Fibroblast of peridontal ligament (primary cell): ENCODE data around the gene JADE2.
"Not testable (repeated sequence)": the region's sequence is repeated elsewhere in the genome, so short reads cannot be mapped to it uniquely, and the experiment has no call there.

Source experiments
- DNase-seq: peaks from one replicate; pipeline ENCODE4 v3.0.0-alpha.2; 2010; ENCODE audit errors: extremely low read depth

The JADE2 gene

DNA sequence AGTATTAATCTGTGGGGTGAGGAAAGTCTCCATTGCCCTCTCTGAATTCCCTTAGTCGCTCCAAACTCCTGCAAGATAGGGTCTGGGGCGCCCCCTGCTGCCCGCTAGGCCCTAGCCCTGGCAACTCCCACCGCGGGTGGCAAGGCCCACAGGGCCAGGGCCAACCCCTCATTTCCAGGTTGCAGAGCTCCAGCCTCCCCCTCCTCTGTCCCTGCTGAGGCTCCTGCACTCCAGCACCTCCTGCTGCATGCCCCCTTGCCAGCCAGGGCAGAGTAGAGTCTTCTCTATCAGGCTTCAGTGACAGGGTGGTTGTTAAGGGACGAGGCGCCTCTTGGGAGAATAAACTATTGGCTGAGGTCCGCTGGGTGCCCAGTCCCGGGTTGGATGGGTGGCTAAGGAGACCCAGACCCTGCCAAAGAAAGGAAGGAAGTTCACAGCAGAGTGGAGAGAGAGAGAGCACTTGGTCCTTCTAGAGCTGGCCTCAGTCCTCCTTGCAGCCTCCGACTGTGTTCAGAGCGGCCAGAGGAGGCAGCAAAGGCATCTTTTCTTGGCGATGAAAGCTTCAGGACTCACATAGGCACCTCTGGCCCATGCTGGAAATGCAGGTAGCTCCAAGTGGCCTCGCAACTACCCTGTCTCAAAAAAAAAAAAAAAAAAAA, 61.5 kb downstream of the JADE2 start:
- peak; percentile 68 for DNase-seq

DNA sequence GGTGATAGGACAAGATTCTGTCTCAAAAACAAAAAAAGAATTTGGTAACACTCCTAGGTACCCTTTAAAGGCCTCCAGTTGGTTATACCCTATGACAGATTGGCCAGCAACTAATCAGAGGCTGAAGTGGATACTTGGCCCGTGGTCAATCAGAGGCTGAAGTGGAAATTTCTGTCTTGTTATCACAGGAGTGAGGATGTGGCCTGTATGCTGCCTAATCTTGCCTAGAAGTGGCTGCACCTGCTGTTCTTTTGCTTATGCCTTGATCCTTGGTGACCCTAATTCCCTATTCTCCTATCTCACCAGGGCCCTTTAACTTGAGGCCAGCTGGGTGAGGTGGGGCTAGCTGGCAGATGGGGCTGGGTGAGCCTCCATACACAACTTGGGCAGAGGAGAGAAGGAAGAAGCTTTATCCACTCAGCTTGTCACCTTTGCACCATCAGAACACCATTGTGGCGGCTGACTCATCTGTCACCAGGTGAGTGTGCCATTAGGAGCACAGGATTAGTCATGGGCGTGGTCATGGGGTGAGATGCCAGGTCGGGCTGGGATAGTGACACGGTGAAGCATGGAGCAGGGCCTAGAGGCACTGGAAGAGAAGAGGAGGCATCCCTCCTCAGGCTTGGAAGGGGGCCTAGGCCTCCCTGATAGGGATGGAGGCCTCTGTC, 65.7 kb downstream of the JADE2 start:
- no peak for DNase-seq

DNA sequence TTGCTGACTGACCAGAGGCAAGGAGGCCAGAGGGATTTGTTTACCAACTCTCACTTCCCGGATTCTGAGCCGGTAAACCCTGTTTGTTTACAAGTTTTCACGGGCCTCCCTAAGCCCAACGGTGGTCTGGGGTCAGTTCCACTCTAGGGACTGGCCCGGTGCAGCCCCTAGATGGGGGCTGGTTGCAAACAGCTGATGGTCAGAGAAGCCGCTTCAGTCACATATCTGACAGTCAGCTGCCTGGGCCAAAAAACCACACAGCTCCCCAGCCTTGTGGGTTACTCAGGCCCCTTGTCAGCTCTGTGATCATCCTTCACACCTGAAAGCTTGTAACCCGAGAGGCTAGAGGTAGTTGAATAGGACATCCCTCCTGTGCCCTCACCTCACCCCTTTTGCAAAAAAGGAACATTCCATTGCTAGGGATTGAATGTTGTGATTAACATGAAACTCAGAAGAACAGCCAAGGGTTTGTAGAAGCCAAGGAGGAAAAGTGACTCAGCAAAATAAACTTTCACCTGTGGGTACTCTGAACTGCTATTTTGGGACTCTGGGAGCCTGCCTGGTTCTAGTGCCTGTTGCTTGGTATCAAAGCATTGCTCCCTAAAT, 66.8 kb downstream of the JADE2 start:
- DNase-seq, result no peak

DNA sequence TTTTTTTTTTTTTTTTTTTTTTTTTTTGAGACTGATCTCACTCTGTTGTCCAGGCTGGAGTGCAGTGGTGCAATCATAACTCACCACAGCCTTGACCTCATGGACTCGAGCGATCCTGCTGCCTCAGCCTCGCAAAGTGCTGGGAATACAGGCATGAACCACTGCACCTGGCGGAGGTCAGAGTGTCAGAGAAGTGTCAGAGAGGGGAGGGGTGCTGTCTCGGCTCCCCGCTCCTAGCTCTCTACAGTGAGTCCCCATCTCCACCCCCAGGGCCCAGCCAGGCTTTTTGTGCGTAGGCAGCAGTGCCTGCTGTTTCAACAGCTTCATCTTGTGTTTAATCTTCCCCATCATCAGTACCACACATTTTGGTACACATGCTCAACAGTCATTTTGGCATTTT, 68.9 kb downstream of the JADE2 start:
- no peak for DNase-seq

DNA sequence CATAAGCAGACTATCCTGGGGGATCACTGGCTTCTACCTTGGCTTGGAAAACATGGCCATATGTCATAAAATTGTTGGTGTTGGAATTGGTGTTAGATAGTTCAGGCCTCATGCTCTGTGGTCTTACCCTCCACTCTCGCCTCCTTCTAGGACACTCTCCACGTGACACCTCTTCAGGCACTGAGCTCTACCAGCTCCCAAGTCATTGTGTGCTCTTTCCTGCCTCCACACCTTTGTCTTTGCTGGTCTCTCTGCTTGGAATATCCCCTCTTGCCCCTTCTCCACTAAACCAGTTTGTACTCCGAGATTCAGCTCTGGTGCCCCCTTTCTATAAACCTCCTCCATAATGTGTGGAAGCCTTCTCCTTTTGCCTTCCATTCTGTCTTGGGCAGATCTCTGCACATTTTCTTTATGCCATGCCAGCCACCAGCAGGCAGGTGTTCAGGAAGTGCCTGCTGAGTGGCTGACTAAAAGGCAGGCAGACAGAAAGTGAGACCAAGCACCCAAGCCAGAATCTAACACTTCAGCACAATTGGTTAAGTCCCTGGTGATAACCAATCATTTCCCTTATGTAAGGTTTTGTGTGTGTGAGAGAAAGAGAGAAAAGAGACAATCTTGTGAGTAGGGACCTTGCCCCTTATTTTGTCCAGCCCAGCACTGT, 69.5 kb downstream of the JADE2 start:
- no peak for DNase-seq

DNA sequence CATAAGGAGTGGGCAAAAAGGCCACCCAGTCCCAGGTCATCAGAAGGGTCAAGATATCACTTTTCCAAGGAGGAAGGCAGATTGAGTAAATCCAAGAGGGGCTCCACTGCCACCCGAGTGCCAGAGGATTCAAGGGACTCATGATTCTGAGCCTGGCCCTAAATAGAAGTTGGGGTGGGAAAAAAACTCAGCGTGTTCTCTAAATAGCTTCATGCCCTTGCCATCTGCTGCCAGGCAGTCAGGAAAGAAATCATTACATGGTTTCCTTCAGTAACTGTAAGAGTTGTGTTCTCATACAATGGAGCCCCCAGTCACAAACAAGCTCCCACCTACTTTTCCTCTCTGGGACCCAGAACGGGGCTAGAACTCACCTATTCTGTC, 70.0 kb downstream of the JADE2 start:
- no peak for DNase-seq

DNA sequence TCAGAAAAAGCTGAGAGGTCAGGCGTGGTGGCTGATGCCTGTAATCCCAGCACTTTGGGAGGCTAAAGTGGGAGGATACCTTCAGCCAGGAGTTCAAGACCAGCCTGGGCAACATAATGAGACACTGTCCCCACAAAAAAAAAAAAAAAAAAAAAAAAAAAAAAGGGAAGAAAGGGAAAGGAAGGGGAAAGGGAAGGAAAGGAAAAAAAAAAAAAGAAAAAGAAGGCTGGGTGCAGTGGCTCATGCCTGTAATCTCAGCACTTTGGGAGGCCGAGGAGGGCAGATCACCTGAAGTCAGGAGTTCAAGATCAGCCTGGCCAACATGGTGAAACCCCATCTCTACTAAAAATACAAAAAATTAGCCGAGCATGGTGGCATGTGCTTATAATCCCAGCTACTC, 74.3 kb downstream of the JADE2 start:
- DNase-seq, result not testable (repeated sequence)

DNA sequence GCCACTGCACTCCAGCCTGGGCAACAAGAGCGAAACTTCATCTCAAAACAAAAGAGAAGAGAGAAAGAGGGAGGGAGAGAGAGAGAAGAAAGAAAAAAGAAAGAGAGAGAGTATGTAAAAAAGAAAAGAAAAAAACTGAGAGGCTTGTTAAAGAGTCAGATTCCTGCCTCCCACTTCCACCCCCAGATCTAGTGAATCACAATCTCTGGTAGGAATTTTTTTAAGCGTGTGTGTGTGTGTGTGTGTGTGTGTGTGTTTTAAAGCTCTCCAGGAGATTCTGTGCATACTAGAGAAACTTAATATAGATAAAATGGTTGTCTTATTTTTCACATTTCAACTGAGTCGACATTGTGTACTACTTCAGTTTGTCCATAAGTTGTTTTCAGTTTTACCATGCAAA, 75.1 kb downstream of the JADE2 start:
- peak; percentile 69 for DNase-seq

DNA sequence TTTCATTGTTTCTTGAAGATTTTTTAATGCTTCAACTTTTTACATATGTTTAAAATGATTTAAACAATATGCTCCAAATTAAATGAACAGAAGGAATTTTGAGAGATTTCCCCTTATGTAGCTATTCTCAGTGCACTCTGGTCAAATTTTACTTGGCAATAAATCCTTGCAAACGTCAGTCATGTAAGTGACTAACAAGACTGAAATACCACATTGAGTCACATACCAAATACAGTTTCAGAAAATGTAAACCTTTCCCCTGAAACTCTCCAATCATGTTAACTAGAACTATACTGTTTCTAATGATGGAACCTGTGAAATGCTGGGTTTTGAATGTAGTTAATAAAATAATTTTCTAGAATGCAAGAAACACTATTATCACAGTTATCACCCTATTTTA, 77.6 kb downstream of the JADE2 start:
- DNase-seq, result peak; percentile 90

DNA sequence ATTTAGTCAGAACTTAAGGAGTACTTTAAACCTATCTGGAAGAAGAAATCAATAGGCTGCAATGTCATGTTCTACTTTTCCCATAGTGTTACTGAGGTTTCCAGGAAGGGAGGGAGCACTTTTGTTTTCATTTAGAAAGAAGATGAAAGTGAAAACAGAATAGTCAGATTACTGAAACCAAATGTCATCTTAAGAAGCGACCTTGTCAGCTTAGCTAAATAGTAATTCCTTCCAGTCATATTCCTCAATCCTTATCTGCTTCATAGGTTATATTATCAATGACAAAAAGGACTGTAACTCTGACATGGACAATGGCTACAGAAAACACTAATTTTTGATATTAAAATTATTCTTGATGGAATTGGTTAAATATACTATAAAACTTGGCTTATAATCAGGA, 79.4 kb downstream of the JADE2 start:
- DNase-seq, result no peak

DNA sequence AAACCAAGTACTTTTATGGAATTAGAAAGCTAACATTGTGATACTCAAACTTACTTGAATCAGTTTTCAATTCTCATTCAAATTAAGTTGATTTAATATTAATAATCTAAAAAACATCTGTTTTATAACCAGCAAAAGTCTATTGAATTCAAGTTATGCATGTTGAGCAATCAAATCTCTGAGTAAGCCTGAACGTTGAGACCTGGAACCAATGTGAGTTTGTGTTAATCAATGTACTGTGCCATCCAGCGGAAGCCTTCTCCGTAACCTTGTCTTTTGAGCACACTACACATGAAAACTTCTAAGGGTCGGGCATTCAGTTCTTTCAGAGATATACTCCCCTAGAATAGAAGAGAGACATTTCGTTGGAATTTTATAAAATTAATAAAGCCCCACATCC, 81.3 kb downstream of the JADE2 start:
- DNase-seq, result no peak

DNA sequence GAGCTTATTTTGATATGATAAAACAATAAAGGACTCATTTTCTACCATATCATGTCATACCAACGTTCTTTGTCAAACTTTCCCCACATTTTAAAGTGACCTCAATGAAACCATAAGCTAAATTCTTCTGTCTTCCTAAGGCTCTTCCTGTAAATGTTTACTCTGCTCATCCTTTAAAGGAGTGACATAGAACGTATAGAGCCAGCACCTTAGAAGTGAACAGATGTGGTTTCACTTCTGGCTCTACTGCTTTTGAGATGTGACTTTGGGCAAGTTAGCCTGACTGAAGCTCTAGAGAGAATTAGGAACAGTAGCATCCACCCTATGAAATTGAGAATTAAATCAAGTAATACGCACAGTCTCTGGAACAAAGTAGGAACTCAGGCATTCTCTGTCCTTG, 83.1 kb downstream of the JADE2 start:
- DNase-seq, result no peak

DNA sequence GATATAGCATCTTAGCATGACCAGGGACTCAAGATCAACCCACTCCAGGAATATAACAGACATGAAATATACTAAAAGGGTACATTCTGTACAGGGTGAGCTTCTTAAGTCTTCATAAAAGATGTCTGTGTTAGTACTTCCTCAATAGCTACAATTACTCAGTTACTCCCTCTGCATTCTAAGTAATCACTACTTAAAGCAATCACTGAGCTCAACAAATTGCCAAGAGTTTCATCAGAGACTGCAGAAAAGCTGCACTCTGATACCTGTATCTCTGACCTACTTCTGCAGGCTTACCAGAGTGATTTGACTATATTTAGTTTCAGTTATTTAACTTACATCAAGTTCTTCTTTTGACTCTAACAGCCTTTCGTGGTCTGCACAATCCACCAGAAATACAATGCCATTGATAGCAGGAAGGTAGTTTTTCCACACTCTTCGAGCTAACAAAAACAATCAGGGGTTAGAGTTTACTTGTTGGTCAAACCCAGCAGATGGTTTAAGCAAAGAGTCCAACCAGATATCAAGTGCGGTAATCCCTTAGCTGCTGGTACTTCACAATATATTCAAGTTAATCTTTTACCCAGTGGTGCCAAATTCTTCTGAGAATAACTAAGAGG, 83.9 kb downstream of the JADE2 start:
- no peak for DNase-seq

DNA sequence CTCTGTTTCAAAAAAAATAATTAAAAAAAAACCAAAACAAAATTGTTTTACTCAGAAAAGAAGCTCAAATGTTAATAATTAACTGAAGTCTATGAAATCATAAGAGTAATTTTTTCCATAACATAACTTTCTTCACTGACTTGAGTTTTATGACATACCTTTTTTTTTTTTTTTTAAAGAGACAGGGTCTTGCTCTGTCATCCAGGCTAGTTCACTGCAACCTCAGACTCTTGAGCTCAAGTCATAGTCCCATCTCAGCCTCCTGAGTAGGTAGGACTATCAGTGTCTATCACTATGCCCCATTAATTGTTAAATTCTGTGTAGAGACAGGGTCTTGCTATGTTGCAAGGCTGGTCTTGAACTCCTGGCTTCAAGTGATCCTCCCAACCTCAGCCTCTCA, 85.3 kb downstream of the JADE2 start:
- no peak for DNase-seq

DNA sequence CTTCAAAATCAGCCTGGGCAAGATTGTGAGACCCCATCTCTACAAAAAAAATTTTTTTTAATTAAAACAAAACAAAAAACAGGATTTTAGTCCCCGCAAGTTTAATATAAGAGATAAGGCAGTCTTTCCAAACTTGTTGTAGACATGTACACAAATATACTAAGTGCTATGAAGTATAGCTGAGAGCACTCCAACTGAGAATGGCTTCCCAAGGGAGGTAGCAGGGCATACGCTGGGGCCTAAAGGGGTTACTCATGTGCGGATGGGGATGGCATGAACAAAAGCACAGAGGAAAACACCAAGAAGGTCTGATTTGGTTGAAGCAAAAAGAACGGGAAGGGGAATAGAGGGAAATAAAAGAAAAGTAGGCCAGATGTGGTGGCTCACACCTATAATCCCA, 86.0 kb downstream of the JADE2 start:
- no peak for DNase-seq

DNA sequence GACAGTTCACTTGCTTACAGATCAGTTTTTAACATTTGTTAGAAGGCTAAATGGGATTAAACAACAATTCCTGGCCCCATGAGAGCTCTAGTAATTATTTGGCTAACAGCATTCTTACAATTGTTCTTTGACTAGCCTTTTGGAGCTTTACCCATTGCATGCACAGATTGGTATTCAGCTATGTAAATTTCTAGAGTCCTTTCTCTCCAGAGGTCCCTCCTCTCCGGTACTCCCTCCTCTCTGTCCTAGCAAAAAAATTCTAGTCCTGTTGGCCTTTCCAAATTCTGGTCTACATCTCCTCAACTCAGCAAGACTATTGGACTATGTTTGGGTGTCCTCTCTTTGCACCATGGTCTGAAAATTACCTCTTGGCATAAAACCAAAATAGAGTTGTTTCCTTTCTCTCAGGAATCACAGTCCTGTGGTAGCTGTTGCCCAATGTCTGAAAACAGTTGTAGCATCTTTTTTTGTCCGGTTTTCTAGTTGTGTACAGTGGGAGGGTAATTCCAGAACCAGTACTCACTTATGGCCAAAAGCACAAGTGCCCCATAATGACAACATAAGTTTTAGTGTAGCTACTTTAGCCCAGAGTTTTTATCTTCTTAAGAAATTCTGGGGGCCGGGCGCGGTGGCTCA, 89.1 kb downstream of the JADE2 start:
- DNase-seq, result peak; percentile 13

DNA sequence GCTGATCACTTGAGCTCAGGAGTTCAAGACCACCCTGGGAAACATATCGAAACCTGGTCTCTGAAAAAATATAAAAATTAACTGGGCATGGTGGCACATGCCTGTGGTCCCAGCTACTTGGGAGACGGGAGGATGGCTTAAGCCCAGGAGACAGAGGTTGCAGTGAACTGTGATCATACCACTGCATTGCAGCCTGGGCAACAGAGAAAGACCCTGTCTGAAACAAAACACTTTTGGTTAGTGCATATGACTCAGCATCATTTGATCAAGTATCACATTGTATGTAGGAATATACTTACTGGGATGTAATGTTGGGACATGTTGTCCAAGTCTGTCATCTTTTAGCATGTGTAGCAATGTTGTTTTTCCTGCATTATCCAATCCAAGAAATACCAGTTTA, 95.2 kb downstream of the JADE2 start:
- DNase-seq, result no peak

DNA sequence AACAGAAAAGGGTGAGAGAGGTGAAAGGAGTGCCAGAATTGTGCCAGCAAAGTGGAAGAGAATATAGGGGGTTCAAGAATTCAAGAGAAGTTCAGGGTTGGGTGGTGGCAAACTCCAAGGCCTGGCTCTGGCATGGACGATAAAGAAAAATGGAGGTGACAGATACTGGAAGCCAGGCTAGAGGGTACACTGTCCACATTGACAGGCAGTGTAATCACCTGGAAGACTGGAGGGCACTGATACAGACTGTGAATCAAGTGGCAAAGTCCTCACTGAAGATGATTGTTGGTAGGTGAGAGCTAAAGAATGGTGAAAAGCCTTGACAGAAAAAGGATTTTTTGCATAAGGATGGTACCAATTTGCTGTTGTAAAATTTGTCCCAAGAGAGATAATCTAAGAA, 100.1 kb downstream of the JADE2 start:
- DNase-seq, result no peak

DNA sequence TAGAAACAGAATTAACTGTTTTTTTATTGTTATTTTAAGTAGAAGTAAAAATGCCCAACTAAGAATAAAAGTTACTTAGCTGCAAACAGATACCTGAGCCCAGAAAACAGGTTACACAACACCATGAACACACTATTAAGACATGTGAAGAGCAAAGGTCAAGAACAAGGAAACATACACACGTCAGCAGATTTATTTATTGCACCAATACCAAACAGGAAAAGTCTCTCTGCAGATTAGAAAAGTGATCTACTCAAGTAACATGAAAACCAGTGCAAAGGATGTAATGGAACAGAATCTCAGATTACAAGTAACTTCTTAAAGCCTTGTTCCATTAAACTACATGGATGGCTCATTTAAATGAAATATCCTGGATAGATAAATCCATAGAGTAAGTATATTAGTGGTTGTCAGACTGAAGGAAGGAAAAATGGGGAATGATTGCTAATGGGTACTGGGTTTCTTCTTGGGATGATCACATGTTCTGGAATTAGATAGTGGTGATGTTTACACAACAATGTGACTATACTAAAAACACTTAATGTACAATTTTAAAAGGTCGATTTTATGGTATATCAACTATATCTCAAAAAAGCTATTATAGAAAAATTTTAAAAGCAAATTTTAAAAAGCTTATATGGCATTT, 101.0 kb downstream of the JADE2 start:
- peak; percentile 41 for DNase-seq
